HCT116 (cell line): ENCODE results near the gene GRHL3. TPM values are rescaled to one million over a fixed set of nuclear protein-coding genes. Genes with fewer than 3 reads are reported as not detected.

ENCODE experiments used
- ATAC-seq: fragments of 200-7000 bp; cut with Tn5 transposase; 2 replicates; pipeline ENCODE4 v1.9.1; 2020; ENCODE audit warnings: mild to moderate bottlenecking, moderate library complexity
- BruUV-seq: library from RNA; stranded (reverse); fragments of 400-500 nt; replicated peaks from 2 replicates; lab custom pipeline; 2021; lab: Mats Ljungman, UMichigan
- CTCF ChIA-PET: fragments of 300-600 bp; sonication (Branson Sonifier 250); formaldehyde crosslinking; loops from one replicate; lab custom pipeline; 2021; ENCODE audit warnings: antibody characterized with exemption; lab: Charles Lee
- POLR2A ChIA-PET: fragments of 300-600, 350-600 bp; sonication (Branson Sonifier 250); formaldehyde crosslinking; loops from one replicate; lab custom pipeline; 2021; ENCODE audit warnings: antibody characterized with exemption; lab: Charles Lee
- RAD21 ChIA-PET, 2 experiments: fragments of 300-600 bp; sonication (Branson Sonifier 250); formaldehyde crosslinking; loops; one replicate each; lab custom pipeline; 2023; ENCODE audit warnings: low total read pairs in 2 of 2; ENCODE audit not compliant: uncharacterized antibody in 2 of 2, unreplicated experiment in 2 of 2, low non-redundant PET in 1 of 2; lab: Charles Lee
- DNase-seq: peaks from one replicate; pipeline ENCODE4 v3.0.0-alpha.2; 2010; ENCODE audit warnings: low read depth, low spot score
- H2AFZ ChIP-seq: fragments of 200-600 bp; shearing (Covaris generic), sonication (generic); 2 replicates; pipeline ENCODE4 v1.6.1; 2017; ENCODE audit warnings: low read depth, mixed run types, mixed read lengths, antibody characterized with exemption, low read length; ENCODE audit not compliant: poor library complexity, severe bottlenecking
- H3K27ac ChIP-seq: 2 replicates; pipeline ENCODE4 v1.5.1; 2012; ENCODE audit warnings: low read depth, low read length
- H3K27me3 ChIP-seq: fragments of 200-600 bp; sonication (generic); 2 replicates; pipeline ENCODE4 v1.6.1; 2016; ENCODE audit warnings: mixed run types, low read length, mixed read lengths; ENCODE audit not compliant: insufficient read depth
- H3K36me3 ChIP-seq, 2 experiments: fragments of 200-500 bp in 1 of 2; fragments of 200-600 bp in 1 of 2; sonication (Bioruptor generic) in 1 of 2; sonication (generic) in 1 of 2; 2 replicates each; pipeline versions ENCODE4 v1.5.1 to v1.6.1; 2014 to 2016; ENCODE audit warnings: low read length in 2 of 2, inconsistent platforms in 1 of 2, mixed read lengths in 1 of 2, mixed run types in 1 of 2; ENCODE audit not compliant: insufficient read depth in 2 of 2, control insufficient read depth in 1 of 2
- H3K4me1 ChIP-seq, 2 experiments: fragments of 200-600 bp in 1 of 2; sonication (generic) in 1 of 2; 2 replicates each; pipeline versions ENCODE4 v1.5.1 to v1.6.1; 2012 to 2017; ENCODE audit warnings: low read length in 2 of 2, inconsistent platforms in 1 of 2, mild to moderate bottlenecking in 1 of 2, mixed read lengths in 1 of 2, mixed run types in 1 of 2, moderate library complexity in 1 of 2; ENCODE audit not compliant: insufficient read depth in 2 of 2, control insufficient read depth in 1 of 2
- H3K4me2 ChIP-seq: fragments of 200-600 bp; sonication (generic); 2 replicates; pipeline ENCODE4 v1.6.1; 2017; ENCODE audit warnings: mixed run types, low read length, mixed read lengths
- H3K4me3 ChIP-seq, 2 experiments: fragments of 200-600 bp in 1 of 2; sonication (generic) in 1 of 2; replicated peaks in 1 of 2; 2 replicates each; pipeline ENCODE4 v1.5.1; 2011 to 2016; ENCODE audit warnings: low read length in 2 of 2, control low read depth in 1 of 2, low read depth in 1 of 2, mild to moderate bottlenecking in 1 of 2, mixed read lengths in 1 of 2, mixed run types in 1 of 2
- H3K79me2 ChIP-seq: fragments of 200-600 bp; sonication (generic); 2 replicates; pipeline ENCODE4 v1.6.1; 2017; ENCODE audit warnings: mild to moderate bottlenecking, mixed run types, low read length, moderate library complexity, mixed read lengths; ENCODE audit not compliant: insufficient read depth
- H3K9ac ChIP-seq: fragments of 200-600 bp; sonication (generic); 2 replicates; pipeline ENCODE4 v1.6.1; 2016; ENCODE audit warnings: low read length, mixed read lengths
- H3K9me2 ChIP-seq: fragments of 200-600 bp; sonication (generic), shearing (Covaris generic); 2 replicates; pipeline ENCODE4 v1.6.1; 2017; ENCODE audit warnings: mixed run types, mild to moderate bottlenecking, moderate library complexity; ENCODE audit not compliant: insufficient read depth
- H3K9me3 ChIP-seq, 2 experiments: fragments of 200-500 bp in 1 of 2; fragments of 200-600 bp in 1 of 2; sonication (Bioruptor generic) in 1 of 2; sonication (generic) in 1 of 2; 2 replicates each; pipeline ENCODE4 v1.6.1; 2014 to 2017; ENCODE audit warnings: low read length in 2 of 2, mixed read lengths in 2 of 2, inconsistent platforms in 1 of 2, low read depth in 1 of 2, mild to moderate bottlenecking in 1 of 2, mixed run types in 1 of 2, moderate library complexity in 1 of 2; ENCODE audit not compliant: control insufficient read depth in 1 of 2, insufficient read depth in 1 of 2
- H4K20me1 ChIP-seq: fragments of 200-600 bp; sonication (generic), shearing (Covaris generic); 2 replicates; pipeline ENCODE4 v1.6.1; 2017; ENCODE audit warnings: mixed run types, mild to moderate bottlenecking, moderate library complexity; ENCODE audit not compliant: insufficient read depth
- EZH2phosphoT487 ChIP-seq: fragments of 200-600 bp; IDR thresholded peaks from 2 replicates; pipeline ENCODE4 v1.6.1; 2018; ENCODE audit warnings: antibody characterized with exemption, borderline replicate concordance
- FOSL1 ChIP-seq: IDR thresholded peaks from 2 replicates; pipeline ENCODE4 v1.6.1; 2012; ENCODE audit warnings: low read depth
- JUND ChIP-seq: IDR thresholded peaks from 2 replicates; pipeline ENCODE4 v1.6.1; 2012
- RAD21 ChIP-seq: IDR thresholded peaks from 2 replicates; pipeline ENCODE4 v1.6.1; 2012; ENCODE audit warnings: low read depth, mild to moderate bottlenecking
- ZNF274 ChIP-seq: fragments of 200-500 bp; sonication (Bioruptor generic); IDR thresholded peaks from 2 replicates; pipeline ENCODE4 v1.6.1; 2014; ENCODE audit warnings: mild to moderate bottlenecking, low read depth, low read length, inconsistent platforms
- intact Hi-C: fragments of 100-400 bp; cut with micrococcal nuclease; formaldehyde crosslinking; loops from 2 replicates; pipeline ENCODE4 v1.10.0; 2022
- total RNA-seq: library from RNA; stranded (reverse); gene quantifications from one replicate; pipeline ENCODE4 v1.2.1, GENCODE V29; 2021; ENCODE audit not compliant: unreplicated experiment
- TF ChIP-seq, protein P1 (sequence below), 3 experiments: fragments of 200-600 bp in 1 of 3; sonication (generic) in 1 of 3; IDR thresholded peaks in 2 of 3; conservative IDR thresholded peaks in 1 of 3; 2 replicates each; pipeline ENCODE4 v1.5.1; 2012 to 2017; ENCODE audit warnings: low read depth in 2 of 3, low read length in 2 of 3, antibody characterized with exemption in 1 of 3, borderline replicate concordance in 1 of 3, control low read depth in 1 of 3, mild to moderate bottlenecking in 1 of 3, mixed read lengths in 1 of 3, mixed run types in 1 of 3, moderate library complexity in 1 of 3; ENCODE audit not compliant: insufficient read depth in 1 of 3
- TF ChIP-seq, protein P2 (sequence below): IDR thresholded peaks from 2 replicates; pipeline ENCODE4 v1.6.1; 2012

The GRHL3 gene
- total RNA-seq, 1 experiment from 2014 or later: 1.0 TPM

- POLR2A ChIA-PET: no interaction called here
Measured at GRCh38 chr1:24303600-24303999, 15.6 kb upstream of the GRHL3 start.

GRCh38 chr1:24304763-24305162 is 14.4 kb upstream of the GRHL3 start:
- peak; percentile 57; the same call in 1 of the 2 replicates for ATAC-seq
- ChIA-PET POLR2A (no interaction called here), RAD21 (no interaction called here), CTCF (no interaction called here)
- H4K20me1 ChIP-seq: no peaks in the 10 kb centered on the region
- H3K27ac ChIP-seq: no peak overlapping the region
- H3K9ac ChIP-seq: no peak overlapping the region
- no peaks in the 10 kb centered on the region for H3K9me3 ChIP-seq
- no peak overlapping the region for H3K4me3 ChIP-seq
- TF ChIP-seq, protein P1, sequence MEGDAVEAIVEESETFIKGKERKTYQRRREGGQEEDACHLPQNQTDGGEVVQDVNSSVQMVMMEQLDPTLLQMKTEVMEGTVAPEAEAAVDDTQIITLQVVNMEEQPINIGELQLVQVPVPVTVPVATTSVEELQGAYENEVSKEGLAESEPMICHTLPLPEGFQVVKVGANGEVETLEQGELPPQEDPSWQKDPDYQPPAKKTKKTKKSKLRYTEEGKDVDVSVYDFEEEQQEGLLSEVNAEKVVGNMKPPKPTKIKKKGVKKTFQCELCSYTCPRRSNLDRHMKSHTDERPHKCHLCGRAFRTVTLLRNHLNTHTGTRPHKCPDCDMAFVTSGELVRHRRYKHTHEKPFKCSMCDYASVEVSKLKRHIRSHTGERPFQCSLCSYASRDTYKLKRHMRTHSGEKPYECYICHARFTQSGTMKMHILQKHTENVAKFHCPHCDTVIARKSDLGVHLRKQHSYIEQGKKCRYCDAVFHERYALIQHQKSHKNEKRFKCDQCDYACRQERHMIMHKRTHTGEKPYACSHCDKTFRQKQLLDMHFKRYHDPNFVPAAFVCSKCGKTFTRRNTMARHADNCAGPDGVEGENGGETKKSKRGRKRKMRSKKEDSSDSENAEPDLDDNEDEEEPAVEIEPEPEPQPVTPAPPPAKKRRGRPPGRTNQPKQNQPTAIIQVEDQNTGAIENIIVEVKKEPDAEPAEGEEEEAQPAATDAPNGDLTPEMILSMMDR (IDR thresholded peaks at IDR 0.05 in 2 of 3, conservative IDR thresholded peaks at IDR 0.05 in 1 of 3; ENCODE audit: borderline replicate concordance in 1 of 3, insufficient read depth in 1 of 3, low read depth in 2 of 3, low read length in 2 of 3): peak in 2 of 3 experiments; percentile 11 to 19; a peak in 2 of 6 replicates
- TF ChIP-seq RAD21: no peak
- H2AFZ ChIP-seq: no peak overlapping the region
- H3K27me3 ChIP-seq: peaks cover 11% of the 10 kb centered on the region; the same call in 1 of the 2 replicates
- no peaks in the 10 kb centered on the region for H3K36me3 ChIP-seq
- peaks cover 0 to 9% of the 10 kb centered on the region in 2 experiments; a peak in 3 of 4 replicates for H3K4me1 ChIP-seq
- DNase-seq: no peak
- intact Hi-C loops: no loop called here
- no peaks in the 10 kb centered on the region for H3K9me2 ChIP-seq
- H3K79me2 ChIP-seq: no peaks in the 10 kb centered on the region
- no peak overlapping the region for H3K4me2 ChIP-seq
- BruUV-seq: no TSS peak

More at GRCh38 chr1:24303600-24303999, 15.6 kb upstream of the GRHL3 start:
- Histone ChIP-seq H4K20me1 (no peaks in the 10 kb centered on the region), H3K27me3 (peaks cover 11% of the 10 kb centered on the region; the same call in 1 of the 2 replicates), H3K79me2 (no peaks in the 10 kb centered on the region), H3K36me3 (no peaks in the 10 kb centered on the region), H3K4me1 (peaks cover 0 to 7% of the 10 kb centered on the region in 2 experiments; a peak in 2 of 4 replicates), H3K9me2 (no peaks in the 10 kb centered on the region), H3K9ac (no peak overlapping the region), H3K4me3 (no peak overlapping the region), H3K4me2 (no peak overlapping the region), H3K27ac (no peak overlapping the region), H2AFZ (no peak overlapping the region), H3K9me3 (no peaks in the 10 kb centered on the region)
- TF ChIP-seq ZNF274 (no peak), JUND (no peak), EZH2phosphoT487 (no peak), FOSL1 (no peak)
- TF ChIP-seq, protein P2, sequence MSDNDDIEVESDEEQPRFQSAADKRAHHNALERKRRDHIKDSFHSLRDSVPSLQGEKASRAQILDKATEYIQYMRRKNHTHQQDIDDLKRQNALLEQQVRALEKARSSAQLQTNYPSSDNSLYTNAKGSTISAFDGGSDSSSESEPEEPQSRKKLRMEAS: no peak
- no TSS peak for BruUV-seq
- intact Hi-C loops: no loop called here
- ChIA-PET RAD21 (no interaction called here), CTCF (no interaction called here)
- no peak for DNase-seq
- no peak for ATAC-seq
